Dendritic cell treated with granulocyte-macrophage colony-stimulating factor and Interleukin-4, amounts not matched to agents 40 ng/mL and 50 ng/mL, for 4 days (primary cell): ENCODE measurements around the gene CCDC183.
A peak's percentile ranks its signal among the peaks of the same experiment; 100 is the strongest.
"Not testable (repeated sequence)": the region's sequence is repeated elsewhere in the genome, so short reads cannot be mapped to it uniquely, and the experiment has no call there.

Experiments
- H3K27ac Mint-ChIP-seq: one replicate; pipeline ENCODE4 v1.8.0; 2022; ENCODE audit warnings: mild to moderate bottlenecking, mixed read lengths
- H3K27me3 Mint-ChIP-seq: one replicate; pipeline ENCODE4 v1.8.0; 2022; ENCODE audit warnings: mild to moderate bottlenecking, mixed read lengths
- H3K36me3 Mint-ChIP-seq: one replicate; pipeline ENCODE4 v1.8.0; 2022; ENCODE audit warnings: low read depth, mixed read lengths
- H3K4me1 Mint-ChIP-seq: one replicate; pipeline ENCODE4 v1.8.0; 2022; ENCODE audit warnings: low read depth, mixed read lengths
- H3K4me3 Mint-ChIP-seq: one replicate; pipeline ENCODE4 v1.8.0; 2022; ENCODE audit warnings: mild to moderate bottlenecking, moderate library complexity, mixed read lengths
- H3K9me3 Mint-ChIP-seq: one replicate; pipeline ENCODE4 v1.8.0; 2022; ENCODE audit warnings: mixed read lengths
- intact Hi-C: fragments of 100-400 bp; cut with micrococcal nuclease; formaldehyde crosslinking; loops from one replicate; pipeline ENCODE4 v1.15.0; 2022

CCDC183 gene

DNA sequence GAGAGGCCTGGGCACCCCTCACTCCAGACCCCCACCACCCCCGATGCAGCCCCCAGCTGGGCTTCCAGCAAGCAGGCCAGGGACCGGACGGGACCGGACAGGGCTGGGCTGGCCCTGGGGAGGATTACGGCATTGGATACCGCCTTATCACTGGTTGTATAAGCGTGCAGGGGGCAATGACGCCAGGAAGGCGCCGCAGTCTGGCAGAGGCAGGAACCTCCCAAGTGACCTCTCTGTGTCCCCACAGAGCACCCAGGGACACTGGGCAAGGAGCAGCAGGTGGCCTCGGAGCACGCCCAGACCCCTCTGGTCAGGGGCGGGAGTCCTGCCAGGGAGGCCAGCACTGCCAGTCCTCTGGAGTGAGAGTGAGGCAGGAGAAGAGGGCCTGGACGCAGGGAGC lies 31.1 kb upstream of the CCDC183 start:
- Mint-ChIP-seq H3K27ac (no peak overlapping the region), H3K4me1 (peaks cover 5% of the 10 kb centered on the region)
- intact Hi-C loops, result no loop called here

GRCh38 chr9:136765745-136766409 lies 30.3 kb upstream of the CCDC183 start:
- H3K4me3 Mint-ChIP-seq, H3K9me3 Mint-ChIP-seq, H3K4me1 Mint-ChIP-seq, H3K36me3 Mint-ChIP-seq, intact Hi-C loops, H3K27ac Mint-ChIP-seq: not testable (repeated sequence)
- peaks cover 41% of the 10 kb centered on the region for H3K27me3 Mint-ChIP-seq

More for the DNA sequence above, 31.1 kb upstream of the CCDC183 start:
- peaks cover 41% of the 10 kb centered on the region for H3K27me3 Mint-ChIP-seq
- H3K9me3 Mint-ChIP-seq, result no peaks in the 10 kb centered on the region
- H3K4me3 Mint-ChIP-seq, result no peak overlapping the region
- no peaks in the 10 kb centered on the region for H3K36me3 Mint-ChIP-seq

- H3K27me3 Mint-ChIP-seq, result peaks cover 44% of the 10 kb centered on the region
- H3K4me3 Mint-ChIP-seq, H3K9me3 Mint-ChIP-seq, H3K27ac Mint-ChIP-seq, intact Hi-C loops, H3K4me1 Mint-ChIP-seq, H3K36me3 Mint-ChIP-seq: not testable (repeated sequence)
These were observed 29.6 kb upstream of the CCDC183 start for GRCh38 chr9:136766410-136767120.

DNA sequence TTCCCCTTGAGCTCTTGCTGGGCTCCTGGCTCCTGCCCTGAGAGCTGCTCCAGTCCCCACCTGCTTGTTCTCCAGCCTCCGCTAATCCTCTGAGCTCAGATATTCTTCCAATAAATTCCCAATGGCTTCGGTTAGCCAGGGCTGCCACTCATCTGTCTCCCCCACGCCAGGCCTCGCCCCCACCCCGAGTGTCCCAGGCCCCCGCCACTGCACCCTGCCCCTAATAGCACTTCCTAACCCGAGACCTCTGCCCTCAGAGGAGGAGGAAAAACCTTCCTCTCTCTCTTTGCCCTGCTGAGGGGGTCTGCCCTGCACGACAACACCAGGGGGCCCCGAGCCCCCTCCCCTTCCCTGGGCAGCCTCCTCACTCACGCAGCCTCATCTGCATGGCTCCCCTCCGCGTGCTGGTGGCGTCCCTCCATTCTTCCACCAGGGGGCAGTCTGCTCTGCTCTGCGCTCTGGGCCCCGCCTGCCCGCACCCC lies 26.4 kb upstream of the CCDC183 start:
- Mint-ChIP-seq H3K27ac (no peak overlapping the region), H3K9me3 (peaks cover 10% of the 10 kb centered on the region), H3K4me1 (peaks cover 11% of the 10 kb centered on the region), H3K27me3 (peaks cover 36% of the 10 kb centered on the region), H3K4me3 (no peak overlapping the region), H3K36me3 (peaks cover 6% of the 10 kb centered on the region)
- intact Hi-C loops, result no loop called here

GRCh38 chr9:136771907-136772415 lies 24.2 kb upstream of the CCDC183 start:
- Mint-ChIP-seq H3K4me3 (no peak overlapping the region), H3K9me3 (peaks cover 10% of the 10 kb centered on the region), H3K4me1 (peaks cover 11% of the 10 kb centered on the region), H3K27me3 (peaks cover 31% of the 10 kb centered on the region), H3K36me3 (peaks cover 6% of the 10 kb centered on the region), H3K27ac (no peak overlapping the region)
- intact Hi-C loops, result no loop called here

- Mint-ChIP-seq H3K4me1 (peaks cover 11% of the 10 kb centered on the region), H3K36me3 (peaks cover 6% of the 10 kb centered on the region), H3K27ac (peak overlapping the region; percentile 28), H3K4me3 (no peak overlapping the region), H3K9me3 (peaks cover 10% of the 10 kb centered on the region), H3K27me3 (peaks cover 29% of the 10 kb centered on the region)
- intact Hi-C loops, result no loop called here
These were observed 22.6 kb upstream of the CCDC183 start for GRCh38 chr9:136773386-136774044.

GRCh38 chr9:136774416-136775045 lies 21.6 kb upstream of the CCDC183 start:
- Mint-ChIP-seq H3K27me3 (peaks cover 33% of the 10 kb centered on the region), H3K27ac (no peak overlapping the region), H3K4me3 (no peak overlapping the region), H3K36me3 (peaks cover 6% of the 10 kb centered on the region), H3K4me1 (peaks cover 11% of the 10 kb centered on the region), H3K9me3 (peaks cover 10% of the 10 kb centered on the region)
- intact Hi-C loops, result no loop called here

GRCh38 chr9:136775191-136775590 lies 20.9 kb upstream of the CCDC183 start:
- Mint-ChIP-seq H3K9me3 (peaks cover 10% of the 10 kb centered on the region), H3K27ac (no peak overlapping the region), H3K27me3 (peaks cover 31% of the 10 kb centered on the region), H3K36me3 (peaks cover 6% of the 10 kb centered on the region), H3K4me1 (peaks cover 5% of the 10 kb centered on the region), H3K4me3 (no peak overlapping the region)
- intact Hi-C loops, result no loop called here

GRCh38 chr9:136776947-136777346 lies 19.2 kb upstream of the CCDC183 start:
- Mint-ChIP-seq H3K27me3 (peaks cover 23% of the 10 kb centered on the region), H3K36me3 (peaks cover 6% of the 10 kb centered on the region), H3K9me3 (peaks cover 10% of the 10 kb centered on the region), H3K27ac (no peak overlapping the region), H3K4me3 (no peak overlapping the region), H3K4me1 (peaks cover 5% of the 10 kb centered on the region)
- intact Hi-C loops, result no loop called here

- Mint-ChIP-seq H3K27ac (no peak overlapping the region), H3K27me3 (peaks cover 20% of the 10 kb centered on the region), H3K9me3 (peaks cover 10% of the 10 kb centered on the region), H3K36me3 (peaks cover 6% of the 10 kb centered on the region), H3K4me1 (peaks cover 5% of the 10 kb centered on the region), H3K4me3 (no peak overlapping the region)
- intact Hi-C loops, result no loop called here
These were observed 18.8 kb upstream of the CCDC183 start for GRCh38 chr9:136777359-136777758.

- peaks cover 20% of the 10 kb centered on the region for H3K27me3 Mint-ChIP-seq
- intact Hi-C loops, result no loop called here
- no peaks in the 10 kb centered on the region for H3K9me3 Mint-ChIP-seq
- no peaks in the 10 kb centered on the region for H3K4me1 Mint-ChIP-seq
- H3K4me3 Mint-ChIP-seq, result no peak overlapping the region
- no peaks in the 10 kb centered on the region for H3K36me3 Mint-ChIP-seq
- H3K27ac Mint-ChIP-seq, result no peak overlapping the region
These were observed 16.3 kb upstream of the CCDC183 start for GRCh38 chr9:136779808-136780207.

DNA sequence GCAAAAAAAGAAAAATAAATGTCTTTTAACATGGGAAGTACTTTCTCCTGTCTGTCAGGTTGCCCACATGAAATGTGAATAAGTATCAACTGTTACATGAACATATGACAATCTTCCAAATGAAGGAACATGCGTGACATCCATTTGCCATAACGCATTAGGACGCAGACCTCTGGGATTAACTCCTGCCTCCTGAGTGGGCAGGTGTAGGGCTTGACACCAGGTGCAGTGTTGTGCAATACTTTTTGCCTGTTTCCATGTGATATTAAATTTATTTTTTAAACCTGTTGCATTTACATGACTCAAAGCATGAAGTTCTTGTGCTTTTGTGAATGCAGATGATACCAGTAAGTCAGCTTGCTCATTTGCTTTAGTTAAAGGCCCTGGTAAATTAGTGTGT lies 13.7 kb upstream of the CCDC183 start:
- Mint-ChIP-seq H3K27me3 (peaks cover 20% of the 10 kb centered on the region), H3K27ac (no peak overlapping the region), H3K4me3 (no peak overlapping the region), H3K9me3 (no peaks in the 10 kb centered on the region), H3K4me1 (peaks cover 2% of the 10 kb centered on the region), H3K36me3 (no peaks in the 10 kb centered on the region)
- intact Hi-C loops, result no loop called here

GRCh38 chr9:136784249-136784996 lies 11.7 kb upstream of the CCDC183 start:
- Mint-ChIP-seq H3K4me1 (peaks cover 6% of the 10 kb centered on the region), H3K9me3 (no peaks in the 10 kb centered on the region), H3K36me3 (no peaks in the 10 kb centered on the region), H3K4me3 (no peak overlapping the region), H3K27me3 (peaks cover 4% of the 10 kb centered on the region), H3K27ac (no peak overlapping the region)
- intact Hi-C loops, result no loop called here
